Astrocyte (in vitro differentiated cells and primary cell): ENCODE results near the gene KCNC1. TPM values are rescaled to one million over a fixed set of nuclear protein-coding genes. Genes with fewer than 3 reads are reported as not detected.

ENCODE experiments used
- DNase-seq: peaks from one replicate; pipeline ENCODE4 v3.0.0-alpha.2; 2010; ENCODE audit warnings: low read depth
- FAIRE-seq: peaks from 2 replicates; lab custom pipeline; 2011; peaks lifted over from hg19 to GRCh38; lab: Jason Lieb, UNC
- H2AFZ ChIP-seq: 2 replicates; pipeline ENCODE4 v1.6.0; 2012; ENCODE audit warnings: low read depth, low read length, inconsistent platforms
- H3K27ac ChIP-seq: 2 replicates; pipeline ENCODE4 v1.5.1; 2011; ENCODE audit warnings: low read depth, low read length, inconsistent platforms
- H3K27me3 ChIP-seq: 2 replicates; pipeline ENCODE4 v1.6.0; 2011; ENCODE audit warnings: low read length, inconsistent platforms; ENCODE audit not compliant: insufficient read depth
- H3K36me3 ChIP-seq: 2 replicates; pipeline ENCODE4 v1.5.1; 2011; ENCODE audit warnings: low read length, inconsistent platforms; ENCODE audit not compliant: insufficient read depth
- H3K4me1 ChIP-seq: 2 replicates; pipeline ENCODE4 v1.5.1; 2011; ENCODE audit warnings: low read length, inconsistent platforms; ENCODE audit not compliant: insufficient read depth
- H3K4me2 ChIP-seq: 2 replicates; pipeline ENCODE4 v1.6.0; 2012; ENCODE audit warnings: low read length, inconsistent platforms
- H3K4me3 ChIP-seq: 2 replicates; pipeline ENCODE4 v1.5.1; 2011; ENCODE audit warnings: low read depth, mild to moderate bottlenecking, low read length, inconsistent platforms; ENCODE audit not compliant: insufficient read depth
- H3K79me2 ChIP-seq: 2 replicates; pipeline ENCODE4 v1.6.0; 2012; ENCODE audit warnings: mild to moderate bottlenecking, low read length, inconsistent platforms; ENCODE audit not compliant: insufficient read depth
- H3K9ac ChIP-seq: 2 replicates; pipeline ENCODE4 v1.6.0; 2012; ENCODE audit warnings: mild to moderate bottlenecking, low read length, inconsistent platforms
- H3K9me3 ChIP-seq: 2 replicates; pipeline ENCODE4 v1.5.1; 2012; ENCODE audit warnings: low read depth, mild to moderate bottlenecking, low read length, inconsistent platforms; ENCODE audit not compliant: insufficient read depth
- H4K20me1 ChIP-seq: 2 replicates; pipeline ENCODE4 v1.6.0; 2012; ENCODE audit warnings: low read length, inconsistent platforms; ENCODE audit not compliant: insufficient read depth
- H3K27ac Mint-ChIP-seq: one replicate; pipeline ENCODE4 v1.8.0; 2021; ENCODE audit warnings: mild to moderate bottlenecking, mixed read lengths; ENCODE audit not compliant: unreplicated experiment
- H3K27me3 Mint-ChIP-seq: one replicate; pipeline ENCODE4 v1.8.0; 2021; ENCODE audit warnings: low read depth, mixed read lengths; ENCODE audit not compliant: unreplicated experiment
- H3K36me3 Mint-ChIP-seq: one replicate; pipeline ENCODE4 v1.8.0; 2021; ENCODE audit warnings: low read depth, mixed read lengths; ENCODE audit not compliant: unreplicated experiment
- H3K4me1 Mint-ChIP-seq: one replicate; pipeline ENCODE4 v1.8.0; 2021; ENCODE audit warnings: low read depth, mixed read lengths; ENCODE audit not compliant: unreplicated experiment
- H3K4me3 Mint-ChIP-seq: one replicate; pipeline ENCODE4 v1.8.0; 2021; ENCODE audit warnings: mild to moderate bottlenecking, moderate library complexity, mixed read lengths; ENCODE audit not compliant: unreplicated experiment
- H3K9me3 Mint-ChIP-seq: one replicate; pipeline ENCODE4 v1.8.0; 2021; ENCODE audit warnings: mild to moderate bottlenecking, mixed read lengths; ENCODE audit not compliant: unreplicated experiment
- CTCF ChIP-seq: IDR thresholded peaks from 2 replicates; pipeline ENCODE4 v1.5.1; 2011; ENCODE audit warnings: low read depth, mild to moderate bottlenecking, inconsistent platforms, low read length, moderate library complexity; ENCODE audit not compliant: insufficient read depth
- EZH2 ChIP-seq: IDR thresholded peaks from 2 replicates; pipeline ENCODE4 v1.6.1; 2012; ENCODE audit warnings: mild to moderate bottlenecking, low read length, inconsistent platforms; ENCODE audit not compliant: insufficient read depth
- total RNA-seq: library from RNA; stranded (reverse); gene quantifications from 2 replicates; pipeline ENCODE4 v1.2.1, GENCODE V29; 2021

KCNC1 gene
- total RNA-seq, 1 donor from 2014 or later: 0.05 TPM

GRCh38 chr11:17697175-17697949 lies 37.2 kb upstream of the KCNC1 start:
- Mint-ChIP-seq H3K36me3 (no peaks in the 10 kb centered on the region), H3K4me3 (no peak overlapping the region), H3K27me3 (peaks cover 43% of the 10 kb centered on the region), H3K4me1 (peaks cover 2% of the 10 kb centered on the region), H3K9me3 (peaks cover 4% of the 10 kb centered on the region), H3K27ac (no peak overlapping the region)
- no peaks in the 10 kb centered on the region for H3K9me3 ChIP-seq
- H4K20me1 ChIP-seq: no peaks in the 10 kb centered on the region
- H3K4me1 ChIP-seq: no peaks in the 10 kb centered on the region
- no peak overlapping the region for H3K4me3 ChIP-seq
- H3K4me2 ChIP-seq: no peak overlapping the region
- no peak overlapping the region for H2AFZ ChIP-seq
- no peak for DNase-seq
- no peaks in the 10 kb centered on the region for H3K79me2 ChIP-seq
- no peaks in the 10 kb centered on the region for H3K36me3 ChIP-seq
- FAIRE-seq: no peak
- H3K27me3 ChIP-seq: peaks cover 27% of the 10 kb centered on the region
- TF ChIP-seq EZH2 (no peak), CTCF (no peak)
- H3K27ac ChIP-seq: no peak overlapping the region
- H3K9ac ChIP-seq: no peak overlapping the region

- peak; percentile 8 for DNase-seq
- H3K27ac ChIP-seq: no peak overlapping the region
- H3K4me3 ChIP-seq: no peak overlapping the region
- H3K9ac ChIP-seq: no peak overlapping the region
- H3K27me3 ChIP-seq: peaks cover 14% of the 10 kb centered on the region
- peak overlapping the region; percentile 26 for H2AFZ ChIP-seq
- peaks cover 10% of the 10 kb centered on the region for H3K9me3 Mint-ChIP-seq
- H3K36me3 Mint-ChIP-seq: no peaks in the 10 kb centered on the region
- H3K4me2 ChIP-seq: no peak overlapping the region
- no peaks in the 10 kb centered on the region for H3K4me1 ChIP-seq
- H4K20me1 ChIP-seq: no peaks in the 10 kb centered on the region
- H3K9me3 ChIP-seq: no peaks in the 10 kb centered on the region
- H3K4me1 Mint-ChIP-seq: peaks cover 2% of the 10 kb centered on the region
- no peak overlapping the region for H3K27ac Mint-ChIP-seq
- TF ChIP-seq CTCF: no peak
- TF ChIP-seq EZH2: no peak
- no peak for FAIRE-seq
- no peaks in the 10 kb centered on the region for H3K36me3 ChIP-seq
- peaks cover 32% of the 10 kb centered on the region for H3K27me3 Mint-ChIP-seq
- H3K79me2 ChIP-seq: no peaks in the 10 kb centered on the region
- no peak overlapping the region for H3K4me3 Mint-ChIP-seq
Measured at GRCh38 chr11:17699147-17700114, 35.1 kb upstream of the KCNC1 start.
